ENCODE measurements around the gene AJAP1.

DNA sequence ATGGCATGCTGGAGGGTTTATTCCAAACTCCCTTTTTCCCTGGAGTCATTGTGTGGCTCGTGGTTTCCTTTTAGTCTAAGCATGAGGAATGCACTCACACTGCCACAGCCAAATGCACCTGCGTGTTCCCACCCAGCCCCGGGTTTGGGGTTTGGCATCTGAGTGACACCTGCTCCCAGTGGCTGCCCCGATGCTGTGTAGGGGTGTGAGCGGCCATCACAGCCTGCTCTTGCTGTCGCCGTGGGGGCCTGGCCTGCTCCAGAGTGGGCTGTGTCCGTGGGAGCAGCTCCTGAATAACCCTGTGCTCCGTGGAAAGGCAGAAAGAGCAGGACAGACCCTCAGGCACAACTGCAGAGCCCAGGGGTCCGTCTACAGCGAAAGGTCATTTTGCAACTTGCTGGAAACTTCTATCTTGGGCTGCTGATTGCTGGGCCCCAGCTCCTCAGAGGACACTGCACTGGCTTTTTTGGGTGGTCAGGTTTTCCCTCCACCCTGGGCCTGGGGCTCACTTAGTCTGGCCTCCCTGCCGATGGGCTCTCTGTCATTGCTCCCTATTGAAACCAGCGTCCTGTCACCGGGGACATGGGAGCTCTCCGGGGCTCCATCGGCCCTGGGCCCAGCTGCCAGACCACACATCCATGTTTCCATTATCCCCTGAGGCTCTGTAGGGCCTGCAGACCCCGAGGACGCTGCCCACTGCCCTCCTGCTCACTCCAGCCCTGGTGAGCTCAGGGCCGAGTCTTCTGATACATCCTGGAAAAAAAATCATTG is 74.1 kb downstream of the AJAP1 start:
- TF ChIP-seq SP1 (IDR thresholded peaks at IDR 0.05) (no peak), SP1 (CRISPR knock-in tag; IDR thresholded peaks at IDR 0.05) (no peak), FOXJ3 (CRISPR knock-in tag; IDR thresholded peaks at IDR 0.05; ENCODE audit: borderline replicate concordance) (no peak), TAF1 (CRISPR knock-in tag; IDR thresholded peaks at IDR 0.05) (no peak), ZNF776 (CRISPR knock-in tag; IDR thresholded peaks at IDR 0.05) (no peak), CTCF (CRISPR knock-in tag; IDR thresholded peaks at IDR 0.05) (no peak), NFE2L1 (CRISPR knock-in tag; IDR thresholded peaks at IDR 0.05; ENCODE audit: borderline replicate concordance) (no peak), ZSCAN29 (CRISPR knock-in tag; conservative IDR thresholded peaks at IDR 0.05) (no peak), MEF2D (CRISPR knock-in tag; IDR thresholded peaks at IDR 0.05) (no peak), ETV6 (CRISPR knock-in tag; conservative IDR thresholded peaks at IDR 0.05) (no peak), ZNF768 (CRISPR knock-in tag; IDR thresholded peaks at IDR 0.05) (no peak), MYC (CRISPR knock-in tag; IDR thresholded peaks at IDR 0.05; ENCODE audit: borderline replicate concordance) (no peak)
